IPS DF 4.7 (cell line): ENCODE data around the gene RAD51B.
"Not testable (repeated sequence)": the region's sequence is repeated elsewhere in the genome, so short reads cannot be mapped to it uniquely, and the experiment has no call there.

ENCODE experiments used
- DNase-seq: peaks from one replicate; pipeline ENCODE4 v3.0.0-alpha.2; 2013; ENCODE audit warnings: low spot score; ENCODE audit errors: extremely low read depth

Gene RAD51B

GRCh38 chr14:68018598-68018997, 199.0 kb downstream of the RAD51B start:
- no peak for DNase-seq

- no peak for DNase-seq
Measured at GRCh38 chr14:68020493-68020892, 200.9 kb downstream of the RAD51B start.

- no peak for DNase-seq
Measured at GRCh38 chr14:68020999-68021663, 201.6 kb downstream of the RAD51B start.

DNA sequence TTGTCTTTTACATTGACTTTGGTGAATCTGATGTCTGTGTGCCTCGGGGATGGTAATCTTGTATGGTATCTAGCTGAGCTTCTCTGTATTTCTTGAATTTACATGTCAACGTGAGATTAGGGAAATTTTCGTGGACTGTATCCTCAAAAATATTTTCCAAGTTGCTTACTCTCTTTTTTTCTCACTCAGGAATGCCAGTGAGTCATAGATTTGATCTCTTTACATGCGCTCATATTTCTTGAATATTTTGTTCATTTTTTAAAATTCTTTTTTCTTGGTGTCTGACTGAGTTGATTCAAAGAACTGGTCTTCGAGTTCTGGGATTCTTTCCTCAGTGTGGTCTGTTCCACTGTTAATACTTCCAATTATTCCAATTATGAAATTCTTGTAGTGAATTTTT, 207.7 kb downstream of the RAD51B start:
- DNase-seq, result no peak

DNA sequence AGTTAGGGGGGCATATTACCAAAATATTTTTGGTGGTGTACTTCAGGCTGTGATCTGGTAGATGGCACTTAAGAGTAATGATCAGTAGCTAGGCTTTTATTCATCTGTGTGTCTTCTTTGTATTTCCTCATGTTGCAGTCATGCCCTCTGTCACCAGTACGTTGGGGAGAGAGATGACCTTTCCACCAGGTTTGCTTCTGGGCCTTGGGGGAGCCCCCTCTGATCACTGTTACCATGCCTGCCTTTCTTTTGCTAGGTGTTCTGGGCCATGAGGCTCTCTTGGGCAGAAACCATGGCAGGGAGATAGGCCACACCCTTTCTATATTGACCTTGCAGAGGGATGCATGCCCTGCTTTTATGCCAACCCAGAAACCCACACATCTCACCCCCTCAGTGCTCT, 208.5 kb downstream of the RAD51B start:
- DNase-seq, result no peak

DNA sequence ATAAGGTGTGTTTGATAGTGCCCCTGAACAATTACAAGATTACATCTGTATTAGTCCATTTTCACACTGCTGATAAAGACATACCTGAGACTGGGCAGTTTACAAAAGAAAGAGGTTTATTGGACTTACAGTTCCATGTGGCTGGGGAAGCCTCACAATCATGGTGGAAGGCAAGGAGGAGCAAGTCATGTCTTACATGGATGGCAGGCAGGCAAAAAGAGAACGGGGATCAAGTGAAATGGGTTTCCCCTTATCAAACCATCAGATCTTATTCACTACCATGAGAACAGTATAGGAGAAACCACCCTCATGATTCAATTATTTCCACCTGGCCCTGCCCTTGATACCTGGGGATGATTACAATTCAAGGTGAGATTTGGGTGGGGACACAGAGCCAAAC, 211.4 kb downstream of the RAD51B start:
- DNase-seq, result not testable (repeated sequence)

- DNase-seq, result no peak
Measured at GRCh38 chr14:68032154-68032553, 212.6 kb downstream of the RAD51B start.

DNA sequence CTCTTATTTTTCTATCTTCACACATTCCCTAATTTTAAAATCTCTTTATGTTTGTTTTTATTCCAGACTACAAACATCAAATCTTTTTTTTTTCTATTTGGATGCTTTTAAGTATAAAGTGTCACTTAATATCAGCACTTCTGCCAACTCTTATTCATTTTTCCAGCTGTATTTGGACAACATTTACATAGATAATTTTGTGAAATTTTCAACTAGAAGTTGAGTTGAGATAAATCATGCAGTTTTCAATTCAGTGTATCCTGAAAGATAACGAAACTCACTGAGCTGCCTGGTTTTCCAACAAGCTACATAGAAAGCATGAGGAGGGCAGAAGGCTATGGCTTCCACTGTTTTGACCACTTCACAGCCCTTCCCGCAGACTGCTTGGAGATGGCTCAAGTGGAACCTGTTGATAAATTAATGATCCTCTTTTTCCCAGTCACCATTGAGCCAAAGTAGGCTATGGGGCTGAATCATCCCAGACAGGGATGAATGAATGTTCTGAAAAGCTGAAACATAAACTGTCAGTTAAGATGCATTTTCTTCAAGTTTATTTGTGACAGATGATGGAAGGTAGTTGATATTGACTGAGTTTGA, 213.9 kb downstream of the RAD51B start:
- no peak for DNase-seq

GRCh38 chr14:68034896-68035295, 215.3 kb downstream of the RAD51B start:
- no peak for DNase-seq

- DNase-seq, result no peak
Measured at GRCh38 chr14:68036202-68036601, 216.6 kb downstream of the RAD51B start.

- DNase-seq, result no peak
Measured at GRCh38 chr14:68039593-68039992, 220.0 kb downstream of the RAD51B start.

DNA sequence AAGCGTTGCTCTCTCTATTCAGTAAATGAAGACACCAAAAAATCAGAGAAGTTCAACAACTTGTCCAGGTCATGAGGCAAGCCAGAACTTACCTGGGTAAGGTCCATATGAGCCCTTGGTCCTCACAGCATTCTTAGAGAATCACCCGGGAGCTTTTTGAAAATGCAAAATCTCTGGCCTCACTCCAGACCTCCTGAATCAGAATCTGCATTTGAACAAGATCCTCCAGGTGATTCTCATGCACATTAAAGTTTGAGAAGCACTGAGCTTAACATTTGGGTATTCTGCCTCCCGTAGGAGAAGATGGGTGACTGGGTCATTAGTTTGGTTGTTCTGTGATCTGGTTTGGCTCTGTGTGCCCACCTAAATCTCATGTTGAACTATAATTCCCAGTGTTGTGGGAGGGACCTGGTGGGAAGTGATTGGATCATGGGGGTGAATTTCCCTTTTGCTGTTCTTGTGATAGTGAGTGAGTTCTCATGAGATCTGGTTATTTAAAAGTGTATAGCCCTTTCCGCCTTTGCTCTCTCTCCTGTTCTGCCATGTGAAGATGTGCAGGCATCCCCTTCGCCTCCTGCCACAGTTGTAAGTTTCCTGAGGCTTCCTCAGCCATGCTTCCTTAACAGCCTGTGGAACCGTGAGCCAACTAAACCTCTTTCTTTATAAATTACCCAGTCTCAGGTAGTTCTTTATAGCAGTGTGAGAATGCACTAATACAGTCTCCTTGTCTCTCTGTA, 221.2 kb downstream of the RAD51B start:
- DNase-seq, result peak; percentile 16

GRCh38 chr14:68041876-68042354, 222.3 kb downstream of the RAD51B start:
- no peak for DNase-seq

DNA sequence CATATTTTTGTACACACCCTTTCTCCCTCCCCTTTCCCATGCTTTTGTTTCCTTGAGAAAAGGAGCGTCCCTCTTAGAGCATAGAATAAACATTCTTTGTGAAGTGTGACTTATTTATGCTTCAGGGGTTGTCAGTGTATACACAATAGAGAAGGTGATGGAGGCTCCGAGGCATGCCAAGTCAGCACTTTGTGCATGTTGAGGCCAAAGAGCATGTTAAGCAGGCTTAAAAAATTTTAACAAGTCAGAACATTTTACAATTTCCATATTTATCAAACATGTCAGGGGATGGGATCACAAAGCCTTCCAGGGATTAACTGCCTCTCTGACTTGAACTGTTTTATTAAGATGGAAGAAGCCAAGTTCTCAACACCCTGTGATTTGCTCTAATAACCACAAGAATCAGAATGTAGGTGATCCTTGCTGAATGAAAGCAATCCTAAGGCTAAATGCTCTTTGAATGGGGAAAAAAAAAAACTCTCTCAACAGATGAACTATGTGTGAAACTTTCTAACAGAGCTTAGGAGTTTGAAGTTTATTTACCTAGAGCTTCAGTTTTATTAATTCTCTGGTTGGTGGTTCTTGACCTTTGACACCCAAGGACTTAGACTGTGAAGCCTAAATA, 223.1 kb downstream of the RAD51B start:
- no peak for DNase-seq

- no peak for DNase-seq
Measured at GRCh38 chr14:68043752-68044151, 224.2 kb downstream of the RAD51B start.

- no peak for DNase-seq
Measured at GRCh38 chr14:68047906-68048305, 228.3 kb downstream of the RAD51B start.

- DNase-seq, result not testable (repeated sequence)
Measured at GRCh38 chr14:68048815-68049214, 229.2 kb downstream of the RAD51B start.

DNA sequence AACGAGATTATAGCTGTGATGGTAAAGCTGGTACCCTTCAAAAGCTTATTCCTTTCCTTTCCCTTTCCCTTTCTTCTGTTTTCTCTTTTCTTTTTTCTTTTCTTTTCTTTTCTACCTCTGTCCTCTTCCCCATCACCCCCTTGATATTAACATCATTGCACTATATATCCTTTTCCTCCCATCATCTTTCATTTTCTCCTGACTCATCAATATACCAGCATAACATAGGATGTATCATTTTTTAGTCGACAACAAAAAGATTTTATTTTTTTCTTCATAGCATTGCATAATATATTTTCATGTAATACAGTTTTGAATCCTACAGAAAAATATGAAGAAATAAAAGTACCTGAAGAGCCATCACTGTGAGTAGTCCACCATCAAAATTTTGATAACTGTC, 230.6 kb downstream of the RAD51B start:
- DNase-seq, result no peak

- no peak for DNase-seq
Measured at GRCh38 chr14:68051146-68051545, 231.6 kb downstream of the RAD51B start.

DNA sequence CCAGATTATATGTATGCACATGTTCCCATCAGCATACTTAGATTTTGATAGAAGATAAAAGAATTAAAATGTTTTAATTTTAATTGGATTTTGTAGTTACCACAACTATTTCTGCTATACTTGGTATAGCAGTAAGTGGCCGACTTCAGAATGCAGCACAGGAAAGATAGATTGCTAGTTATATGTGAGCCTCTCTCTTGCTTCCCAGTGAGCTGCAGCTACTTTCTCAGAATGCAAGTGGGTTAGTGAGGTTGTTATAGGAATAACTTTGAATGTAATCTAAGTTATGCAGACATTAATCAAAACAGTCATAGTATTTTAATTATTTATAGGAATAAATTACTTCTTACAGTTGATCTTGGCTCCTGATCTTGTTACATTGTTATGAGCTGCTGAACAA, 240.6 kb downstream of the RAD51B start:
- DNase-seq, result no peak

DNA sequence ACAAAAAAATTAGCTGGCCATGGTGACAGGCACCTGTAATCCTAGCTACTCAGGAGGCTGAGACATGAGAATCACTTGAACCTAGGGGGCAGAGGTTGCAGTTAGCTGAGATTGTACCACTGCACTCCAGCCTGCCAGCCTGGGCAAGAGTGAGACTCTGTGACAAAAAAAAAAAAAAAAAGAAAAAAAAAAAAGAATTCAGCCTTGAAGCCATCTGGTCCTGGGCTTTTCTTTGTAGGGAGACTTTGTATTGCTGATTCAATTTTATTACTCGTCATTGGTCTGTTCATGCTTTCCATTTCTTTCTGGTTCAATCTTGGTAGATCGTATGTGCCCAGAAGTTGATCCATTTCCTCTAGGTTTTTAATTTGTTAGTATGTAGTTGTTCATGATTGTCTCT, 243.1 kb downstream of the RAD51B start:
- no peak for DNase-seq

- no peak for DNase-seq
Measured at GRCh38 chr14:68065322-68065721, 245.7 kb downstream of the RAD51B start.
